GM12872 (cell line): ENCODE results near the gene SSC5D.

Source experiments
- CTCF ChIP-seq: IDR thresholded peaks from 3 replicates; pipeline ENCODE4 v1.5.1; 2011; ENCODE audit warnings: low read depth, mild to moderate bottlenecking, low read length, moderate library complexity; ENCODE audit not compliant: insufficient read depth

SSC5D gene

GRCh38 chr19:55487924-55488687 is at the start of gene SSC5D:
TSS of gene SSC5D (plus strand) at chr19:55488436. CDS start at chr19:55488590, 154 bp downstream.
- no peak for TF ChIP-seq CTCF

GRCh38 chr19:55439052-55439451 is 49.2 kb upstream of the SSC5D start:
- TF ChIP-seq CTCF, result no peak

GRCh38 chr19:55440411-55441105 is 47.7 kb upstream of the SSC5D start:
- TF ChIP-seq CTCF, result no peak

- TF ChIP-seq CTCF, result no peak
These were observed 46.9 kb upstream of the SSC5D start for GRCh38 chr19:55441319-55441691.

GRCh38 chr19:55441692-55442321 is 46.4 kb upstream of the SSC5D start:
- TF ChIP-seq CTCF, result no peak

- no peak for TF ChIP-seq CTCF
These were observed 45.8 kb upstream of the SSC5D start for GRCh38 chr19:55442372-55442961.
